Suppressor macrophage treated with lipopolysaccharide for 1 hour (primary cell): Measurements from ENCODE around the gene SOX3.

Source experiments
- DNase-seq, 3 donors: peaks; one replicate each; pipeline ENCODE4 v3.0.0-alpha.2; 2020 to 2022

SOX3 gene

DNA sequence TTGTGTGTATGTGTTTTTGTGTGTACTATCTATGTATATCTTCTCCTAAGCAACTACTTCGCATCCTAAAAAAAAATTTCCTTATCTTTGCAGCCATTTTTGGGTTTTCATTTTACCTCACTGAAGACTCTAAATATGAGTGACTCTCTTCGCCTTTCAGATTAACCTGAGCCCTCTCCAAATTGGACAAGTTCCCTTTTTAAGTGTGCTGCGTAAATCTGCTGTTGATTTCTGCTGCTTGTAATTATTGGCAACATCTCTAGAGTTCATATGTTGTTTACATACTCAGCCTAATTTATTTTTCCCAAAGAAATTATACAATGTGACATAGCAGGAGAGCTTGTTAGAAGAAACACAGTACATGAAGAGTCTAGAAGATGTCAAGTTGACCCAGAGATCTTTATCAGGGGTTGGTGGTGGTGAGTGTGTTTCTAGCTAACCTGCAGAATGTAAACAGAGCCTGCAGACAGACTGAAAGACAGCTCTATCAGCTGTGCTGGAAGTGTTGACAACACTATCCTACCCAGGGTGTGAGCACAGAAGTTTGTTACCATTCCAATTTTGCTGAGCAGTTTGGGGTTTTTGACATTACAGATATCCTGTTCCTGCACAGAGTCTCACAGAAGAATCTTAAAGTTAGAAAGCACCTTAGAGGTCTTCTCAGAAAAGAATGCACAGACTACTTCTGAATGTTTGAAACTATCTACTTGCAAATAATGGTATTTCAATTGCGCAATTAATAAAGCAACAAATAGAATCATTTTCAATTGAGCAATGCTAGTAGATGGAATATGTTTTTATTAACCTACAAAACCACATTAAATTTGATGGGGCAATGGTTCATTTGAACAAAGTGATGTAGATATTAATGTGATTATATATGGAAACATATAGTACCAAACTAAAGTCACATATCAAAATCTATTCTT is 12.5 kb downstream of the SOX3 start:
- DNase-seq = no peak

GRCh38 chrX:140480765-140481164 is 24.1 kb downstream of the SOX3 start:
- no peak for DNase-seq

- DNase-seq = no peak
These were observed 26.9 kb downstream of the SOX3 start for GRCh38 chrX:140477987-140478386.

DNA sequence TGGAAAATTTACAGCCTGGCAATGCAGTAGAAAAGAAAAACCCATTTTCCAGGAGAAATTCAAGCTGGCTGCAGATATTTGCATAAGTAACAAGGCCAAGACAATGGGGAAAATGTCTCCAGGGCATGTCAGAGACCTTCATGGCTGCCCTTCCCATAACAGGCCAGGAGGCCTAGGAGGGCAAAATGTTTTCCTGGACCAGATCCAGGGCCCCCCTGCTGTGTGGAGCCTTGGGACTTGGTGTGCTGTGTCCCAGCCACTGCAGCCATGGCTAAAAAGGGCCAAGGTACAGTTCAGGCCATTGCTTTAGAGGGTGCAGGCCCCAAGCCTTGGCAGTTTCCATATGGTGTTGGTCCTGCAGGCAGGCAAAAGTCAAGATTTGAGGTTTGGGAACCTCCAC is 29.8 kb downstream of the SOX3 start:
- no peak for DNase-seq

DNA sequence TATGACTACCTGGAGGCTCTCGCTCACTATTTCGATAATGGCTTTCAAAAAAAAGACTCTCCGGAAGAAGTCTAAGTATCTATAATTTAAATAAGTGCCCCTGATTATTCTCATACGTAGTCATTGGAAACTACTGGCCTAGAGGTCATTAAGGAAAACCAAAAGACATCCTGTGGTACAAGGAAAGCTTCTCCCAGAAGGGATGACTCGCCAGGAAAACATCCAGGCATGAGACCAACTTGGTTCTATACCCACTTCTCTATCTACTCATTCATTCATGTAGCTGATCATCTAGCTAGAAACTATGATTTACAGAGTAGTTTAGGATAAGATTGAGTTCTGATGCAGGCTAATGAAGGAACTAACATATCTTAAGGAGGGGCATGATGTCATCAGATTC is 37.7 kb downstream of the SOX3 start:
- no peak for DNase-seq
